ENCODE data around the gene NIM1K.

DNA sequence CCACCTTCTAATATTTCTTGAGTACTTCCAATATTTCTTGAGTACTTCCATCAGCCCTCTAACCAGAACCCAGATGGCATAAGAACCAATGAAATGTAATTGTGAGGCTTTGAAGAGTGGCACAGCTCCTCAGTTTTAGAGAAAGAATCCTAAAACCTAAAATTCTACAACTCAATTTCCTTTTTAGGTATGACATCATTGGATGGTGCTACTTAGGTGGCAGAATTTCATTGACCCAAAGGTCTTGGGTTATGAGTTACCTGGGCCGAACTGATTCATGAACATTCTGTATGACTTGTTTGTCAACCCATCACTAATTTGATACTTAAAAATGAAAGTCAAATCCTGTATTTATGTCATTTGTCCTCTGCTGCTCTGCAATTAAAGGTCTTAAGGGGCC is 108.1 kb downstream of the NIM1K start:
- TF ChIP-seq EZH2 (IDR thresholded peaks at IDR 0.05; ENCODE audit: insufficient read depth, poor library complexity, severe bottlenecking) (no peak), EZH2phosphoT487 (IDR thresholded peaks at IDR 0.05; ENCODE audit: insufficient read depth, low read depth) (no peak)

Measured in GM23248 (cell line).